Myocyte (in vitro differentiated cells): ENCODE results near the gene RNF7. TPM values are rescaled to one million over a fixed set of nuclear protein-coding genes. Genes with fewer than 3 reads are reported as not detected.
"Not testable (repeated sequence)": the region's sequence is repeated elsewhere in the genome, so short reads cannot be mapped to it uniquely, and the experiment has no call there.

Source experiments
- DNase-seq: peaks from one replicate; pipeline ENCODE4 v3.0.0-alpha.2; 2012; ENCODE audit warnings: low read depth
- total RNA-seq: library from RNA; depleted of rRNA; stranded (reverse); fragments of >200 nt; gene quantifications from 2 replicates; pipeline ENCODE4 v1.2.3, GENCODE V29; 2014

The RNF7 gene
- total RNA-seq, 1 donor from 2014 or later = 146 TPM

- DNase-seq = no peak
Observed at GRCh38 chr3:141777957-141778813, 40.1 kb downstream of the RNF7 start.

GRCh38 chr3:141779667-141780066, 41.6 kb downstream of the RNF7 start:
- DNase-seq = no peak

GRCh38 chr3:141782386-141782932, 44.4 kb downstream of the RNF7 start:
- peak; percentile 35 for DNase-seq

GRCh38 chr3:141783632-141784031, 45.5 kb downstream of the RNF7 start:
- DNase-seq = no peak

GRCh38 chr3:141784096-141784495, 46.0 kb downstream of the RNF7 start:
- DNase-seq = no peak

GRCh38 chr3:141784531-141784930, 46.4 kb downstream of the RNF7 start:
- no peak for DNase-seq

GRCh38 chr3:141788149-141788548, 50.1 kb downstream of the RNF7 start:
- no peak for DNase-seq

GRCh38 chr3:141788750-141789149, 50.7 kb downstream of the RNF7 start:
- not testable (repeated sequence) for DNase-seq

GRCh38 chr3:141789281-141789680, 51.2 kb downstream of the RNF7 start:
- no peak for DNase-seq

- DNase-seq = no peak
Observed at GRCh38 chr3:141790171-141790570, 52.1 kb downstream of the RNF7 start.

GRCh38 chr3:141792495-141792894, 54.4 kb downstream of the RNF7 start:
- DNase-seq = no peak

- DNase-seq = no peak
Observed at GRCh38 chr3:141793476-141794260, 55.6 kb downstream of the RNF7 start.

- peak; percentile 45 for DNase-seq
Observed at GRCh38 chr3:141795276-141795675, 57.2 kb downstream of the RNF7 start.

- DNase-seq = no peak
Observed at GRCh38 chr3:141795741-141796080, 57.6 kb downstream of the RNF7 start.

- DNase-seq = peak; percentile 95
Observed at GRCh38 chr3:141796081-141796888, 58.2 kb downstream of the RNF7 start.

Other genes with a start within 250 kb of the RNF7 start
- gene GRK7, start 25.1 kb downstream of the RNF7 start, total RNA-seq = 0.05 and 0.08 TPM in 2 replicates
- 83.4 and 141 TPM in 2 replicates for gene ATP1B3, start 138.3 kb downstream of the RNF7 start, total RNA-seq